Tibial nerve (tissue), 4 donors: ENCODE data around the gene ZCCHC14.

ENCODE experiments used
- CTCF ChIP-seq, 5 experiments: fragments of 200-600 bp in 3 of 5; fragments of 450-650 bp in 2 of 5; sonication (generic) in 3 of 5; IDR thresholded peaks; one replicate each; pipeline ENCODE4 v1.5.1; 2016 to 2019; ENCODE audit warnings: antibody characterized with exemption in 5 of 5, mild to moderate bottlenecking in 3 of 5, moderate library complexity in 2 of 5
- EP300 ChIP-seq, 2 donors: sonication (generic); formaldehyde crosslinking; IDR thresholded peaks; one replicate each; pipeline ENCODE4 v1.6.1; 2017; ENCODE audit warnings: antibody characterized with exemption in 2 of 2, mild to moderate bottlenecking in 1 of 2

- TF ChIP-seq CTCF (IDR thresholded peaks at IDR 0.05) (no peak), EP300 (IDR thresholded peaks at IDR 0.05) (no peak)
These were observed 54.2 kb downstream of the ZCCHC14 start for GRCh38 chr16:87438611-87438985.
